CD4-positive, alpha-beta T cell treated with Interleukin-6 for 4 hours (primary cell): Measurements from ENCODE around the gene P2RX6.
"Not testable (repeated sequence)": the region's sequence is repeated elsewhere in the genome, so short reads cannot be mapped to it uniquely, and the experiment has no call there.

Experiments
- DNase-seq: peaks from one replicate; pipeline ENCODE4 v3.0.0-alpha.2; 2020; ENCODE audit warnings: mixed read lengths

P2RX6 gene

DNA sequence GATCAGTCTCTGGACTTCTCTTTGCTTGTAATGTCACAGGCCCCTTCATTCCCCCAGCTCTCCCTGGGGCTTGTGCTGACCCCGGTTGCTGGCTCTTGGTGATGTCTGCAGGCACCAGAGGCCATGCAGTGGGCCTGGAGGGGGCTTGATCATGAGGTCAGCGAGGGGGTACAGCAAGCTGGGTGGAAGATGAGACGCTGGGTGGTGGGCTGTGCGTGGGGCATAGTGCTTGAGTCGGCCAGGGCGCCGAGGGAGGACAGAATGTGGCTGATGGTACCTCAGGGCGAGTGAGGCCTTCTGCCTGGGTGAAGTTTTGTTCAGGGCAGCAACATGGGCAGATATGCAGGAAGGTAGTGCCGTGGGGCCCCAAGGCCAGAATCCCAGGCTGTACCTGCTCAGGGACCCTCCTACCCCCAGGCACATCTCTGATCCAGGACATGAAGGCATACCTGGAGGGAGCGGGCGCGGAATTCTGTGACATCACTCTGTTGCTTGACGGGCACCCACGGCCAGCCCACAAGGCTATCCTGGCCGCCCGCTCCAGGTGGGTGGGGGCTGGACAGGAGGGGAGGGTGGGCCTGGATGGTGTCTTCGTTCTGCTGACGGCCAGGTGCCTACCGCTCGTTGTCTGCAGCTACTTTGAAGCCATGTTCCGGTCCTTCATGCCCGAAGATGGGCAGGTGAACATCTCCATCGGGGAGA lies 19.5 kb upstream of the P2RX6 start:
- DNase-seq: no peak

DNA sequence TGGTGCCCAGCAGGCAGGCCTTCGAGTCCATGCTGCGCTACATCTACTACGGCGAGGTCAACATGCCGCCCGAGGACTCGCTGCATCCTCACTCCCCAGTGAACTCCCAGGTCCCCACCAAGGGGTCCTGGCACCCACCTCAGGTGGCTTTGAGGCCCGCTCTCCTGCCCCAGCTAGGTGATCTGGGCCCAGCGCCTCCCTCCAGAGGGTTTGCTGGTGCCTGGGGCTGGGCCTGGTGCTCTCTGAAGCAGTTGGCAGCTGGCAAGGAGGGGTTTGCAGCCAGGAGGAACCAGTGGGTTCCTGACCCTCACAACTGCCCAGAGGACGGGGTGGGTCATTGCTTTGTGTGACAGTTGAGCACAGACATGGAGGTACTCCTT lies 18.9 kb upstream of the P2RX6 start:
- no peak for DNase-seq

DNA sequence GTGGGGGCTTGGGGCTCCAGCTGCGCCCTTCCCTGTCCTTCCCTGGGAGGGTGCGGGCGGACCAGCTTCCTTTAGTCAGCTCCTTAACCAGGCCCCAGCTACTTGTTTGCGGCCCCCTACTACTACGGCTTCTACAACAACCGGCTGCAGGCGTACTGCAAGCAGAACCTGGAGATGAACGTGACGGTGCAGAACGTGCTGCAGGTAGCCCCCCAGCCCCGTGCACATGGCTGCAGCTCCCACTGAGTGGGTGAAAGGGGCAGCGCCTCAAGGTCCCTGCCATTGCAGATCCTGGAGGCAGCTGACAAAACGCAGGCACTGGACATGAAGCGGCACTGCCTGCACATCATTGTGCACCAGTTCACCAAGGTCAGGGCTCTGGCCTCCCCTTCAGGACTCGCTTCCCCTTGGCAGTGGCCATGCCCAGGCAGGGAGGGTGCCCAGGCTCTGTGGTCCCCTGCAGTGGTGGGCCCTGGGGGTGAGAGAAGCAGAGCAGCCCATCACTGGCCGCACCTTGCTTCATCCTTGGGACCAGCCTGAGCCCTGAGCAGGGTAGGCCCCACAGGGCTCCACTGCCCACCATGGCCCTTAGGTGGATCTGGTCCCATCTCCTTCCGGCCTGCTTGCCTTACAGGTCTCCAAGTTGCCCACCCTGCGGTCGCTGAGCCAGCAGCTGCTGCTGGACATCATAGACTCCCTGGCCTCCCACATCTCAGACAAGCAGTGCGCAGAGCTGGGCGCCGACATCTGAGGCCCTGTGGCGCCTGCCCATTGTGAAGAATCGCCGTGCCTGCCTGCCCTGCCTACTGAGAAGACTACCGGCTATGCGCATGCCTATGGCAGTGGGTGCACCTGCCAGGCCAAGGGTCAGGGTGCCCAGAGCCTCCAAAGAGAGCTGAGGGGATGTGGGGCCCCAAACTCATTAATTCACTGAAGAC lies 18.1 kb upstream of the P2RX6 start:
- DNase-seq: no peak

DNA sequence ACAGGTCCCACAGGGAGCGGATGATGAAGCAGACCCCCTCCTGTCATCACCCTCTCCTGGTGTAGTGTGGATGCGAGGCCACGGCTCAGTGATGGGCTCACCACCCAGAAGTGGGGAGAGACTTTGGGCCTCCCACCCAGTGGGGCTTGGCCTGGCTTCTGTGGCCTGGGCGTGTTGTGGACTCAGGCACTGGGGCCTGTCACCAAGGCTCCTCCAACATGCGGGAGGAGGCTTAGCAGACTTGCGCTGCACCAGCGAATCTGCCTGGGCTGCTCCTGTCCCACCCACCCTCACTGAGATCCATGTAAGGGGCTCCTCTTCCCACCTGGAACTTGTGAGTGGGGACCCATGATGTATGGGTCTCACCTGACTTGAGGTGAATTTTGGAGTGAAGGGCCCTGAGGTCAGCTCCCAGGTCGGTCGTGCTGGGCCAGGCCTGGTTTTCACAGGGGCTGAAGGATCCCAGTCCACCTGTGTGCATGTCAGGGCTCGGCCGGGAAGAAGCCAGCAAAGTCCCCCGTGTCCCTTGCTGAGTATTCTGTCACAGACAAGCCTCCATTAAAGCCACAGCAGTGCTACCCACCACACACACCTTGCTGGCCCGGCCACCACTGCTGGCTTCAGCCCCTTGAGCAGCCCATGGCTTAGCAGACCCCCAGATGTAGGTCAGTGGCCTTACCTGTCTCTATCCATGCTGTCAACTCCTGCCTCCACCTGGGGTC lies 17.3 kb upstream of the P2RX6 start:
- DNase-seq: no peak

DNA sequence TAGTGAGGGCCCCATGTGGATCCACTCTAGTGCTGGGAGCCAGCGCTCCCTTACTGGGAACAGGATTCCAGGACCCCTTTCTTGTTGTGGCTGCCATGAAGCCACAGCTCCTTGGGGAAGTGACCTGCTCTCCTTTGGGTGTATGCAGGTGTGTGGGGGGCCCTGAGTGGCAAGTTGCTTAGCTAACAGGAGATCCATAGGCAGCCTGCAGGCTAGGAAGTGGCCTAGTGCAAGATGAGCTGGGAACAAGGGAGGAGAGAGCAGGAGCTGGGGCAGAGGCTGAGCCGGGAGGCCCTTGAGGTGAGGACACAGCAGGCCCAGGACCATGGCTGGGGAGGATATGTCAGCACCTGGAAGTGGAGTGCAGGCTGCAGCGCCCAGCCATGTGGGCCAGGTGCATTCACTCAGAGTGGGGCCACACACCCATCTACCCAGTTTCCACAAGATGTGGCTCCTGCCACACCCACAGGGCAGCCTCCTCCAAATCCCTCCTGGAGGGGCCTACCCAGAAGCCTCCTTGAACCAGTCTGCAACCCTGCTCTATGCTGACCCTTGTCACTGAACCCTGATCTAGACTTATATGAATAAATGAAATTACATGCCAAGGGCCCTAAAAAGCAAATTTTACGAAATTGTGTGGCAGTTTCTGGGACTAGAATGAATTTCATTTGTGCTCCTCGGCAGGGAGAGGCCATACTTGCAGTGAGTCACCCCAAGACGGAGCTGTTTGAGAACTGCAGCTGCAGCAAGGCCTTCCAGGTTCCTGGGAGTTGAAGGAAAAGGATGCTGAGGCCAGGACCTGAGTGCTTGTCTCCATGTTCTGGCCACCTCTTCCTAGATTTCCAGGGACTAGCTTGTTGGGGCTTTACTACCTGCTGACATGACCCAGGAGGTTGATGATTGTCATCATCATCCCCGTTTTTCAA lies 16.3 kb upstream of the P2RX6 start:
- no peak for DNase-seq

DNA sequence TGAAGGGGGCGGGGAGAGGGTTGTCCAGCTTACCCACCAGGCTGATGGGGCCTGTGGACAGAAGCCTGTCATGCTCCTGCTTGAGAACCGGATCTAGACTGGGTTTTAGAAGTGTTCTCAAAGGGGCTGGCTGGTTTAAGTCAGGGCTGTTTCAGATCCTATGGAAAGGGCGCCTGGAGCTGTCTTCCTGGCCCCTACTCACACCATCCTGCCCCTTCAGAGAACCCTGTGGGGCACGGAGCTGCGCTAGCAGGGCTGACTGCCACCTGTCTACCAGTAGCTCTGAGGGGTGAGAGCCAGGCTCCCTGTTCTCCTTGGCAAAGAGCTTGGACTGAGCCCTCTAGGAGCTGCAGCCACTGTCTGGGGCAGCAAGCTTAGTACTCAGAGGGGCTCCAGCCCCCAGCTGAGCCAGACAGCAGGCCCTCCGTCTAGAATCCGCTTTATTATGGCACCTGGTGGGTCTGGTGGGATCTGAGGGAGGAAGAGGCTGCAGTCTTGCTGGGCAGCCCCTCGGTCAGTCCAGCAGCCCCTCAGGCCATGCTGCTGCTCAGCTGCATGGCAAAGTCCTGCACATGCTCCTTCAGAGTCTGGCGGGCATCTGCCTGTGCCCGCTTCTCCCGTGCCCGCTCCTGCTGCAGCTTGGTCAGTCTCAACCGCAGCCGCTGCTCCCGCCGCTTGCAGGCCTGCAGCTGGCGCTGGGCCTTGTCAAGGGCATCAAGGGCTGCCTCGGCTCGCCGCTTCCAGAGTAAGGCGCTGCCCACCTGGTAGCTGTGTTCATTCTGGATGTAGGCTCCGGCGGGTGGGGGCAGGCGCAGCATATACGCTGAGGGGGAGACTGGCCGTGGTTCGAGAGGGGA lies 15.4 kb upstream of the P2RX6 start:
- no peak for DNase-seq

DNA sequence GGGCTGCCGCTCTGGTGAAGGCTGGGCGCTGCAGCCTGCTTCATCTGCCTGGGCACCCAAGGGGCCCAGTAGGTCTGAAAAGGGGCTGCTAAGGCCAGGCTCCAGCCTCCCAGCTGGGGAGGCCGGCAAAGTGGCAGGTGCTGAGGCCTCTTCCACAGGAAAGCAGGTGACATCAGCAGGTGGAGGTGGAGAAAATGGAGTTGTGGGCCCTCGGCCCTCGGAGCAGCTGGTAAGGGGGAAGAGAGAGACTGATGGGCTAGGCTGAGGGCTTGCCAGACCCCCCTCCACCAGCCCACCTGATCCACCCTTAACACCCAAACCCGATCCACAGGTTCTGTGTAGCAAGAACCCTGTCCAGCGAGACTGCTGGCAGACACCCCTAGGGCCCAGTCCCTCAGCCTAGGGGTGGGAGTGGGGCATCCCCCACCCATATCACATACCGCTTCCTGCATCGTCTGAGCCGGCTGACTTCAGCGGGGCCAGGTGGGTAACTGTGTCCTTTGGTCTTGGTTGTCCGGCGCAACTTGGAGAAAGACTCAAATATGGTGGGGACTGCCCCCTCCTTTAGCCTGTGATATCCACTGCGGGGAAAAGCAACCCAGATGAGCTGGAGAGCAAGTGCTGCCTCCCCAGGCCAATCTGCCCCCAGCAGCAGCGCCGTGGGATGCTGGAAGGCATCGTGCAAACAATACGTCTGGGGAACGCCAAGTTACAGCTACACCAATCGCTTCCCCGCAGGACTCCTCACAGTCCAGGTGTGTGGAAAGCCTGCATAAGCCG lies 14.6 kb upstream of the P2RX6 start:
- DNase-seq: no peak

DNA sequence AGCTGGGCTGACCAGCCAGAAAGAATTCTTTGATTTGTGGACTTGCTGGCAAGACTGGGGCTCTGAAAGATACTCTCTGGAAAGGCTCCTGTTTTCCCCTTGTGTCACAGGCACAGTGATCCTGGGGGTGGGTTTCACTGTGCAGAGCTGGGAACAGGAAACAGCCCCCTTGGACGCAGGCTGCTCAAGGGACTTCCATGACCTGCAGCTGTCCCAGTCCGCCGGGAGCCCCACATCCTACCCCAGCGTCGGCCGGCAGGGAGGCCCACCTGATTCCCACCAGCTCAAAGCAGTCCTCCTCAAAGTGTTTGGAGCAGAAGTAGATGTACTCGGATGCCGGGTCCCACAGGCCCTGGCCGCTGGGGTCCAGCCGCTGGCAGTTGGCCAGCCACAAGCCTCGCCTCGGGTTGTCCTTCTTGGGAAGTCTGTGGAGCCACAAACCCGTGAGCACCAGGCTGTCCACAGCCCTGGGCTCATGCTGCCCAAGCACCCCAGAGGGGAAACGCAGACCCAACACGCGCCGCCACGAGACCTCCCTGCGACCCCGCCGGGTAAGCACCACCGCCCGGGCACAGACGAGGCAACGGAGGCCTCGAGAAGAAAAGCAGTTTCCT lies 13.9 kb upstream of the P2RX6 start:
- DNase-seq: no peak

DNA sequence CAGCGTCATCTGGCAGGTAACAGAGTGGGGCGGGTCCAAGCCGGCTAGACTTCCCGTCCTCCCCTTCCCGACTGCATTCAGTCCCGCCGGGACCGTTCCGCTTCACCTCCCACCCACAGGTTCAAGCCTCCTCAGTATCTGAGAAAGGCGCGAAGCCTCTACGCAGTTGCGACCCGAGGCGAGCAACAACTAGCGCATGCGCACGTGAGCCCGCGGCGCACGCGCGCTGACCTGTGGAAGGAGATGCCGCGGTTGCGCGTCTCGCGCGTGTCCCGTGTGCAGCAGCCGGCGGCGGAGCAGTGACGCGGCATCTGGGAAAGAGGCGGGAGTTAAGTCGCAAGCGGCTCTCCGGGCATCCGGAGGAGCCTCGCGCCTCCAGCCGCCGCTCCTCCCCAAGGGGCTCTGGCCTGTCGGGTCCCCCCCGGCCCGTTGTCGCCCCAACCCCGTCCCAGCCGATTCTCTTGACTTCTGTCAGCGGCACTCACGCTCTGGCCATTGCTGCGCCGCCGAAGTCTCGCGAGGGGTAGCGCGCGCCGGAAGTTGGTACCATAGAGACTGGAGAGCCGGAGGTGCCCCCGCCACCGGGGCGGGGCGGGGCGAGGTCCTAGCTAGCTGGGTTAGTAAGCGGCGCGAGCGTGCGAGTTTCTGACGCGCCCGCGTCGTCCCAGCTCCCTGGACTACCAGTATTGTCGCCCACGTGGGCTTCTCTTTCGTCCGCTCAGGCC lies 13.2 kb upstream of the P2RX6 start, which contains the start of gene THAP7:
THAP7 (minus strand) TSS at position 518 of the 725 bp plus-strand sequence; CDS start at position 311, 207 bp downstream.
- DNase-seq: peak; percentile 98

DNA sequence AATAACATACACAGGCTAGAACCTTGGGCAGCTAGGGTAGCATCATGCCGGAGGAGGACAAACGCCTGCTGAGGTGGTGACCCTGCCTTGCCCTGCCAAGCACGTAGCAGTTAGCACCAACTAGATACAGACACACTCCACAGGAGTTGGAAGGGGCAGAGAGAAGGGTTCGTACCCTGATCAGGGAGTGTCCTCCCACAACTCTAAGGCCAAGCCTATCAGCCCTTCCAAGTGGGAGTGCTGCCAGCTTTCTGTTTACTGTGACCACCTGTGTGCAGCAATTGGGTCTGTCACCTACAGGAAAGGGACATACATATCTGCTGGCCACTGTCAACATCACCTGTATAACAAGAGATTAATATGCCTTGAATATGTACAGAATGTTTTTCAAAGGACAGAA lies 11.2 kb upstream of the P2RX6 start:
- no peak for DNase-seq

DNA sequence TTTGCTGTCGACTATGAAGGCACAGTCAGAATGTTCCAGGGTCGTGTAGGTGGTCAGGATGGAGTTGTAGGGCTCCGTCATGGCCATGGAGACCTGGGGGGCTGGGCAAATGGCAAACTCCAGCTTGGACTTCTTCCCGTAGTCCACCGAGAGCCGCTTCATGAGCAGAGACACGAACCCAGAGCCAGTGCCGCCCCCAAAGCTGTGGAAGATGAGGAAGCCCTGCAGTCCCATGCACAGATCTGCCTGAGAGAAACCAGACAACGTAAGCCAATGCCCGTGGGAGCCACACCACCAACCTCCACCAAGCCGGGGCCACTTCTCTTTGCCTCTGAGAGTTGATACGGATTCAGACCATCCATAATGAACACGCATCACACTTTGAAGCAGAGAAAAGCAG lies 5.8 kb upstream of the P2RX6 start:
- not testable (repeated sequence) for DNase-seq

DNA sequence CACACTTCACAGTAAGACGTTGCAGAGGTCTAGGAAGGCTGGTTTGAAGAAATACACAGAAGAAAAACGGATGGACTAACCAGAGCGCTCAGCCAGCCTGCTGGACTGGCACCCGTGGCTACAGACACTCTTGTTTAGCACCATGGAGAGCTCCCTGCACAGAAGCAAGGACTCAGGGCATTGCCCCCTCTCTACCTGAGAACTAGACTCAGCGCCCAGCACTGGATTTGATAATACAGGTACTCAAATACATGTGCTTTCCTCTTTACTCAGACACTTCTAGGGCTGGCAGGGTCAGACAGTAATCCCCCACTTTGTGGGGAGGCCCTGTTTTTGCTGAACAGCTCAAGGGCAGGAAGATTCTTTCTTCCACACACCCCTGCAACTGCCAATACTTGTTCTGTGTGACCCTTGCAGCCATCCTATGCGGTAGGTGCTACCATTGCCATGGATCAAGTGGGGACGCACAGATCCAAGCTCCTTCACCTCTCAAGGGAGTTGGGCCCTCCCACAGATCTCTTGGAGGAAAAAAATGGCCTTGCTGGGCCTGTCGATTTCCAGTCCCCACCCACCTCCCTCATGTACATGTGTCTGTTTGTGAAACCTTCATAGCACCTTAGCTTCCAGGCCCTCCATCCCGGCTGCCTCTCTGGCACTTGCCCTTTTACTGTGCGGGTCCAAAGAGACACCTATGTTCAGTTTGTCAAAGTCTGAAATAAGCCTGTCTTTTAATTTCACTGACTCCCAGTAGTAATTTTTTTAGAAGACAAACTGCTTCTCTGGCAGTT lies 5.1 kb upstream of the P2RX6 start:
- no peak for DNase-seq

DNA sequence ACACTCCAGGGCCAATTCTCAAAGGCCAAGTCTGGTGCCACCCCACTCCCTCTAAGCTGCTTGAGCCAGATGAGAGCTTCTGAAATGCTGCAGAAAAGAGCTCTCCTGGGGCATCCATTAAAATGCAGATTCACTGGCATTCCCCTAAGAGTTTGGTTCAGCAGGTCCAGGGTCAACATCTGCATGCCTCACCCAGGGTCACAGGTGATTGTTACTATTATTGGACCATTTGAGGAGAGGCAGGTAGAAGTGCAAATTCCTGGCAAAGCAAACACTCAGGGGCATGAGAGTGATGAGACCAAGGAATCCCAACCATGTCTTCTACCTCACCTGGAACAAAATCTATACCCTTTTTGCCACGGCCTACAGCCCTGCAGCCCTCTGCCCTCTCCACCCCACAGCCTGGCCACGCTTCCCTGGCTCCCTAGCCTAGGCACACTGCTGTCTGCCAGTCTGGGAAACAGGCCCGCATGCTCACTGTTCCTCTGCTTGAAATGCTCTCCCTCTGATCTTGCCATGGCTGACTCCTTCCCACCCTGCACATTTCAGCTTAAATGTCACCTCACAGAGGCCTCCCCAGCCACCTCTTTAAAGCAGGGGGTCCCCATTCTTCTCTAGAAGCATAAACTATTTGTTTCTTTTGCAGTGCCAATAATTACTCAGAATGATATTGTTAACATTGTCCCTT lies 4.4 kb upstream of the P2RX6 start:
- no peak for DNase-seq

DNA sequence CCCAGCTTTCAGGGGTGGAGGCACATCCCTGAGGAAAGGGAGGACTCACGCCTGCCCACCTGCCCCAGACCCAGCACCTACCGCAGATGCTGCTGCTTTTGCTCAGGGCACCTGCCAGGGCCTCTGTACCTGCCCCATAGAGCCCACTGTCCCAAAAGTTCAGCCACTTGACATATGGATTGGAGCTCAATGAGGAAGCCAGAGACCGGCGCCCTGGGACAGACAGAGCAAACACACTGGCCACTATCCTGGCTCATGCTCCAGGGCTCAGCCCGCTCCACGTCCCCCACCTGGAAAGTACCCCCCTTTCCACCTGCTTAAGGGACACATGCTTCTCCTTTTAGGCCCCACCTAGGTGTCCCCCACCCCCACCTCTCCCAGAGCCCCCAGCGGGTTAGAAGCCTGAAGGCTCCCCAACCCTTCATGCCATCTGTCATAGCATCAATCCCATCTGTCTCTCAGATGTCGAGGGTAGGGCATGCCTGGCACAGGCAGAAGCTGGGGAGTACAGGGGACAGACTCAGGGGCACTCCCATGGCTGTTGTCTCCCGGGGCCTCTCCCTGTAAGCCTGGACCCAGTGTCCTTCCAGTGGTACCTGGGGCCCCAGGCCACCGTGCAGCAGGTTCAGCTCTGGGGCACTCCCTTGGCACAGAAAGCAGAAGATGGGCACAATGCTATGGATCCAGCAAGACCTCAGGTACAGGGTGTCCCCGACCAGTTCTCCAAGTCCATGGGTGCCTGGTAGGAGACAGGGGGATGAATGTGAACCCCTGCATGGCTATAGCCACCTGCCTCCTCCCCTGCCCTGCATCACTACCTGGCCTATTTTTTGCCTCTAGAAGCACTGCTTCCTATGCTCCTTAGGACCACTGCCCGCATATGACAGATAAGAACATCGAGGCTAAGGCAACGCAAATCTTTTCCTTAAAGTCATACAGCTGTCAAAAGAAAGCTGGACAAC lies 2.2 kb upstream of the P2RX6 start:
- DNase-seq: no peak

DNA sequence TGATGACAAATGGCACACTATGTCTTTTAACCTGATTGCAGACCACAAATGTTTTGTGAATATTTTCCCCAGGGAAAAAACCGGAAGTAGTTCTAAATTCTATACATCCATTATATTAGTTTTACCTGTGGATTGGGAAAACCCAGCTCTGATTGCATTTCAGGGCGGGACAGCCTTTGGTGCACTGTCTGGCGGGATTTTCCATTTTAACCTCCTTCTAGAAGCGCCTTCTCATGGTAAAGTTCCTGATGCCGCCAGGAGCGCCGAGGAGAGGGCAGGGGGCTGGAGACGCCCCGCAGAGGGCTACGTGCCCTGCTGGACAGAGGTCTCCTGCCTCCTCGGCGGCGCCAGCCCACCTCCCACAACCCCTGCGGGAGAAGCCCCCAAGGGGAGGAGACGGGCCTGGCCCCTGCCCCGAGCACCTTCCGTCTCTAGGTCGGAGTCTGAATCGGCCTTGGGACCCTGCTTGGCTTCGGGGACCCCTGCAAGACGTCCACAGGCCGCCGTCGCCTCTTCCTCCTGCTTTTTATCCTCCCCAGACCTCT lies 1.2 kb upstream of the P2RX6 start:
- no peak for DNase-seq

DNA sequence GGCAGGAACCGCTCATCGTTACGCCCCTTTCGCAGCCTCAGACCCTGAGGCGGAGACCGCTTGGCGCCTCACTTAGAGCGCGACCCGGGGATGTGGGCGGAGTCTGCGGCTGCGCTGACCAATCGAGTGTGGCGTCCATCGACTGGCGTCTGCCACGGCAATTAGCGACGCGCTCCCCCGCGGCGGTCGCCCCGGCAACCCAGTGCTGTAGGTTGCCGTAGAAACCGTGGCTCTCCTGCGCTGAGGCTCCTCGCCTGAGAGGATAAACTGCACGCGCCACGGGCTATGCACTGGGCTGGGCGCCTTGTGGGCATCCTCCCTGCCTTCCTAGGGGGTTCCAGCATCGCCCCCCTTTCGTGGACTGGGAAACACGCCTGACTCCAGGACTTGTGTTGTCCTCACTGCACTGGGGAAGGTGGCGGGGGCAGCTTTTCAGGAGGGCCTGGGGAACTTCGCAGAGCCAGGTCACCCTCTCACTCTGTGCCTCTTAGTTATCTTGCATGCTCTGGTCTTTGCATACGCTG lies 701 bp upstream of the P2RX6 start:
- DNase-seq: peak; percentile 94
